ENCODE data around the gene KCNG2. TPM values are rescaled to one million over a fixed set of nuclear protein-coding genes. Genes with fewer than 3 reads are reported as not detected.

The KCNG2 gene
- total and polyA plus RNA-seq, 4 donors = 0.03 to 0.23 (median 0.08) TPM; not detected in 1

- WGBS = 65% methylated on average over 18 of the region's 18 CpGs
- Histone ChIP-seq H3K27ac (ENCODE audit: low read depth in 1 of 2, low read length in 2 of 2) (no peak overlapping the region), H3K9me3 (ENCODE audit: control insufficient read depth in 4 of 4, low read length in 3 of 4) (peaks cover 0 to 5% (median 0%) of the 10 kb centered on the region in 4 donors), H3K27me3 (ENCODE audit: control insufficient read depth in 4 of 4, insufficient read depth in 4 of 4, low read length in 3 of 4) (no peaks in the 10 kb centered on the region), H3K36me3 (ENCODE audit: control insufficient read depth in 4 of 4, insufficient read depth in 3 of 4, low read depth in 1 of 4, low read length in 3 of 4) (no peaks in the 10 kb centered on the region), H3K9ac (ENCODE audit: low read depth in 1 of 2, low read length in 2 of 2) (no peak overlapping the region), H3K4me1 (ENCODE audit: control insufficient read depth in 4 of 4, insufficient read depth in 4 of 4, low read length in 3 of 4) (no peaks in the 10 kb centered on the region), H3K4me3 (ENCODE audit: low read depth in 1 of 3, low read length in 3 of 3) (no peak overlapping the region)
- TF ChIP-seq MAX (IDR thresholded peaks at IDR 0.05) (no peak), NR2F2 (IDR thresholded peaks at IDR 0.05) (no peak), FOXA1 (IDR thresholded peaks at IDR 0.05) (no peak), RAD21 (IDR thresholded peaks at IDR 0.05) (no peak), RXRA (IDR thresholded peaks at IDR 0.05) (no peak), SP1 (IDR thresholded peaks at IDR 0.05) (no peak), GABPA (IDR thresholded peaks at IDR 0.05 in 1 of 2, conservative IDR thresholded peaks at IDR 0.05 in 1 of 2) (no peak), FOXA2 (IDR thresholded peaks at IDR 0.05) (no peak), HNF4G (IDR thresholded peaks at IDR 0.05) (no peak), EGR1 (IDR thresholded peaks at IDR 0.05; ENCODE audit: low read depth in 2 of 2) (no peak)
- TF ChIP-seq, protein P1, sequence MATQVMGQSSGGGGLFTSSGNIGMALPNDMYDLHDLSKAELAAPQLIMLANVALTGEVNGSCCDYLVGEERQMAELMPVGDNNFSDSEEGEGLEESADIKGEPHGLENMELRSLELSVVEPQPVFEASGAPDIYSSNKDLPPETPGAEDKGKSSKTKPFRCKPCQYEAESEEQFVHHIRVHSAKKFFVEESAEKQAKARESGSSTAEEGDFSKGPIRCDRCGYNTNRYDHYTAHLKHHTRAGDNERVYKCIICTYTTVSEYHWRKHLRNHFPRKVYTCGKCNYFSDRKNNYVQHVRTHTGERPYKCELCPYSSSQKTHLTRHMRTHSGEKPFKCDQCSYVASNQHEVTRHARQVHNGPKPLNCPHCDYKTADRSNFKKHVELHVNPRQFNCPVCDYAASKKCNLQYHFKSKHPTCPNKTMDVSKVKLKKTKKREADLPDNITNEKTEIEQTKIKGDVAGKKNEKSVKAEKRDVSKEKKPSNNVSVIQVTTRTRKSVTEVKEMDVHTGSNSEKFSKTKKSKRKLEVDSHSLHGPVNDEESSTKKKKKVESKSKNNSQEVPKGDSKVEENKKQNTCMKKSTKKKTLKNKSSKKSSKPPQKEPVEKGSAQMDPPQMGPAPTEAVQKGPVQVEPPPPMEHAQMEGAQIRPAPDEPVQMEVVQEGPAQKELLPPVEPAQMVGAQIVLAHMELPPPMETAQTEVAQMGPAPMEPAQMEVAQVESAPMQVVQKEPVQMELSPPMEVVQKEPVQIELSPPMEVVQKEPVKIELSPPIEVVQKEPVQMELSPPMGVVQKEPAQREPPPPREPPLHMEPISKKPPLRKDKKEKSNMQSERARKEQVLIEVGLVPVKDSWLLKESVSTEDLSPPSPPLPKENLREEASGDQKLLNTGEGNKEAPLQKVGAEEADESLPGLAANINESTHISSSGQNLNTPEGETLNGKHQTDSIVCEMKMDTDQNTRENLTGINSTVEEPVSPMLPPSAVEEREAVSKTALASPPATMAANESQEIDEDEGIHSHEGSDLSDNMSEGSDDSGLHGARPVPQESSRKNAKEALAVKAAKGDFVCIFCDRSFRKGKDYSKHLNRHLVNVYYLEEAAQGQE (IDR thresholded peaks at IDR 0.05) = no peak
- DNase-seq (ENCODE audit: low spot score) = no peak
These were observed 18.0 kb upstream of the KCNG2 start for GRCh38 chr18:79779700-79780190.

GRCh38 chr18:79780547-79780946, 17.2 kb upstream of the KCNG2 start:
- Histone ChIP-seq H3K27ac (ENCODE audit: low read depth in 1 of 2, low read length in 2 of 2) (no peak overlapping the region), H3K27me3 (ENCODE audit: control insufficient read depth in 4 of 4, insufficient read depth in 4 of 4, low read length in 3 of 4) (no peaks in the 10 kb centered on the region), H3K9ac (ENCODE audit: low read depth in 1 of 2, low read length in 2 of 2) (no peak overlapping the region), H3K9me3 (ENCODE audit: control insufficient read depth in 4 of 4, low read length in 3 of 4) (peaks cover 0 to 5% (median 0%) of the 10 kb centered on the region in 4 donors), H3K4me1 (ENCODE audit: control insufficient read depth in 4 of 4, insufficient read depth in 4 of 4, low read length in 3 of 4) (no peaks in the 10 kb centered on the region), H3K36me3 (ENCODE audit: control insufficient read depth in 4 of 4, insufficient read depth in 3 of 4, low read depth in 1 of 4, low read length in 3 of 4) (no peaks in the 10 kb centered on the region), H3K4me3 (ENCODE audit: low read depth in 1 of 3, low read length in 3 of 3) (no peak overlapping the region)
- 91% methylated on average over 8 of the region's 8 CpGs for WGBS
- DNase-seq (ENCODE audit: low spot score) = no peak
- TF ChIP-seq HNF4A (conservative IDR thresholded peaks at IDR 0.05) (no peak), GABPA (IDR thresholded peaks at IDR 0.05 in 1 of 2, conservative IDR thresholded peaks at IDR 0.05 in 1 of 2) (no peak), EGR1 (IDR thresholded peaks at IDR 0.05; ENCODE audit: low read depth in 2 of 2) (no peak), ATF3 (IDR thresholded peaks at IDR 0.05) (no peak), JUND (IDR thresholded peaks at IDR 0.05) (no peak), RAD21 (IDR thresholded peaks at IDR 0.05) (no peak), TAF1 (conservative IDR thresholded peaks at IDR 0.05) (no peak)
- TF ChIP-seq, protein P2, sequence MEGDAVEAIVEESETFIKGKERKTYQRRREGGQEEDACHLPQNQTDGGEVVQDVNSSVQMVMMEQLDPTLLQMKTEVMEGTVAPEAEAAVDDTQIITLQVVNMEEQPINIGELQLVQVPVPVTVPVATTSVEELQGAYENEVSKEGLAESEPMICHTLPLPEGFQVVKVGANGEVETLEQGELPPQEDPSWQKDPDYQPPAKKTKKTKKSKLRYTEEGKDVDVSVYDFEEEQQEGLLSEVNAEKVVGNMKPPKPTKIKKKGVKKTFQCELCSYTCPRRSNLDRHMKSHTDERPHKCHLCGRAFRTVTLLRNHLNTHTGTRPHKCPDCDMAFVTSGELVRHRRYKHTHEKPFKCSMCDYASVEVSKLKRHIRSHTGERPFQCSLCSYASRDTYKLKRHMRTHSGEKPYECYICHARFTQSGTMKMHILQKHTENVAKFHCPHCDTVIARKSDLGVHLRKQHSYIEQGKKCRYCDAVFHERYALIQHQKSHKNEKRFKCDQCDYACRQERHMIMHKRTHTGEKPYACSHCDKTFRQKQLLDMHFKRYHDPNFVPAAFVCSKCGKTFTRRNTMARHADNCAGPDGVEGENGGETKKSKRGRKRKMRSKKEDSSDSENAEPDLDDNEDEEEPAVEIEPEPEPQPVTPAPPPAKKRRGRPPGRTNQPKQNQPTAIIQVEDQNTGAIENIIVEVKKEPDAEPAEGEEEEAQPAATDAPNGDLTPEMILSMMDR (IDR thresholded peaks at IDR 0.05; ENCODE audit: low read depth, low read length, missing input control) = no peak

All from liver (tissue), 9 donors.